Adrenal gland (tissue), 12 donors: ENCODE measurements around the gene SLC18A2. TPM values are rescaled to one million over a fixed set of nuclear protein-coding genes. Genes with fewer than 3 reads are reported as not detected.
"Not testable (repeated sequence)": the region's sequence is repeated elsewhere in the genome, so short reads cannot be mapped to it uniquely, and the experiment has no call there.

Experiments used
- DNase-seq, 7 donors: peaks; one replicate each; pipeline ENCODE4 v3.0.0-alpha.2; 2019 to 2020
- H3K27ac ChIP-seq, 5 donors: fragments of 200-600 bp; sonication (generic) in 4 of 5; 1 replicate in 3 of 5; 2 replicates in 2 of 5; pipeline versions ENCODE4 v1.5.1 to v1.8.0; 2016 to 2020; ENCODE audit warnings: mild to moderate bottlenecking in 1 of 5
- H3K27me3 ChIP-seq: fragments of 200-600 bp; 2 replicates; pipeline ENCODE4 v1.8.0; 2021
- H3K36me3 ChIP-seq, 2 donors: fragments of 200-600 bp; replicated peaks in 1 of 2; 1 replicate in 1 of 2; 2 replicates in 1 of 2; pipeline versions ENCODE4 v1.5.1 to v1.8.0; 2018 to 2022
- H3K4me1 ChIP-seq, 2 donors: fragments of 200-600 bp; replicated peaks in 1 of 2; 1 replicate in 1 of 2; 2 replicates in 1 of 2; pipeline versions ENCODE4 v1.5.1 to v1.8.0; 2018 to 2021
- H3K4me3 ChIP-seq, 4 donors: fragments of 200-600 bp; sonication (generic) in 3 of 4; one replicate each; pipeline ENCODE4 v1.5.1; 2016 to 2018
- H3K9me3 ChIP-seq, 3 donors: fragments of 200-600 bp; sonication (generic) in 1 of 3; replicated peaks in 1 of 3; 1 replicate in 2 of 3; 2 replicates in 1 of 3; pipeline versions ENCODE4 v1.5.1 to v1.8.0; 2016 to 2021
- CTCF ChIP-seq, 6 experiments: fragments of 450-650 bp in 4 of 6; fragments of 200-600 bp in 2 of 6; sonication (generic) in 1 of 6; IDR thresholded peaks; 1 replicate in 5 of 6; 2 replicates in 1 of 6; pipeline versions ENCODE4 v1.5.1 to v1.8.0; 2016 to 2021; ENCODE audit warnings: antibody characterized with exemption in 6 of 6, mild to moderate bottlenecking in 2 of 6, moderate library complexity in 1 of 6
- POLR2A ChIP-seq, 2 donors: fragments of 450-650 bp; IDR thresholded peaks; one replicate each; pipeline ENCODE4 v1.6.1; 2017; ENCODE audit warnings: antibody characterized with exemption in 2 of 2, mild to moderate bottlenecking in 2 of 2, moderate library complexity in 1 of 2
- WGBS, 4 donors: extraction: QIAGEN DNeasy Blood & Tissue Kit in 2 of 4; methylation state at CpG; one replicate each; pipeline versions ENCODE4 v1.1.5 to v1.1.7; 2013 to 2017; 5-methylcytosine and 5-hydroxymethylcytosine counted together
- intact Hi-C, 2 donors: fragments of 100-400 bp; cut with DNase I; formaldehyde crosslinking; loops; one replicate each; pipeline versions ENCODE4 v1.14.1 to v1.15.0; 2022 to 2023
- polyA plus RNA-seq, 3 donors: library from polyadenylated mRNA; stranded (reverse); fragments of 200-250 nt in 2 of 3; fragments of 350-450 nt in 1 of 3; fragmentation: Illumina TruSeq in 1 of 3; extraction: RNeasy Lipid Tissue Mini Kit (QIAGEN cat#74804) in 1 of 3; gene quantifications; one replicate each; pipeline ENCODE4 v1.2.3, GENCODE V29; 2013 to 2014
- total RNA-seq, 9 donors: library from RNA; depleted of rRNA in 4 of 9; stranded (reverse); fragments of >200 nt in 4 of 9; fragments of 120-200 nt in 1 of 9; fragmentation: NEBNext Ultra II Directional in 1 of 9; extraction: Animal tissue kit (Norgen Biotek cat#: 25700) in 1 of 9; gene quantifications; one replicate each; pipeline versions ENCODE4 v1.1.0 to v1.2.4, GENCODE V29; 2013 to 2023
- donor health status: healthy with polysubstance abuse.
- donor health status: Bipolar disorder and iron deficiency.
- donor health status: DM: yes; HTN: yes; CAD: no.
- donor health status: DM: no; HTN: no; CAD: no.
- donor health status: DM: no; HTN: no; CAD: no.
- donor health status: DM: yes; HTN: yes; CAD: no.

Gene SLC18A2
- total and polyA plus RNA-seq, 12 donors: 0.04 to 16.6 (median 4.2) TPM; not detected in 2

GRCh38 chr10:117223693-117224430 is 17.1 kb upstream of the SLC18A2 start:
- Histone ChIP-seq H3K4me3 (no peak overlapping the region), H3K27me3 (no peaks in the 10 kb centered on the region), H3K36me3 (no peaks in the 10 kb centered on the region), H3K27ac (no peak overlapping the region), H3K9me3 (no peaks in the 10 kb centered on the region), H3K4me1 (no peaks in the 10 kb centered on the region)
- intact Hi-C loops: no loop called here
- 80 to 85% (median 82%) methylated on average over 7 of the region's 7 CpGs for WGBS, 4 donors
- TF ChIP-seq CTCF (IDR thresholded peaks at IDR 0.05) (no peak), POLR2A (IDR thresholded peaks at IDR 0.05) (no peak)
- DNase-seq: no peak

DNA sequence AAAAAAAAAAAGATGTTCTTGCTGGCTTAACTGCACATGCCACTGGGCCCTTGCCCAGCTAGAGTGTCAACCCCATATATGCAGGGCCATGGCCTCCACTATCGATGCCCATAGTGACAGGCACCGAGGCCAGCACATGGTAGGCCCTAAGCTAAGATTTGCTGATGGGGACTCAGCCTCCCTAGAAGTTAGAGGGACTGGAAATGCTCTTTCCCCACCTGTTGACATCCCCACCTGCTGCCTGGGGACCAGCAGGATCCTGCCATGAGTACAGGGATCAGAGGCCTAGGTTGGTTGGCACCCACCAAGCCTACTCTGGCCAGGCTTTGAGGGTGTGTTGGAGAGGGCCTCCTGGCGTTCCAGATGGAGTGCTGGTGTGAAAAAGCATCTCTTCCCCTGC is 16.0 kb upstream of the SLC18A2 start:
- Histone ChIP-seq H3K4me1 (no peaks in the 10 kb centered on the region), H3K9me3 (no peaks in the 10 kb centered on the region), H3K4me3 (no peak overlapping the region), H3K27me3 (no peaks in the 10 kb centered on the region), H3K27ac (no peak overlapping the region), H3K36me3 (no peaks in the 10 kb centered on the region)
- no peak for DNase-seq
- no peak for TF ChIP-seq POLR2A (IDR thresholded peaks at IDR 0.05)
- WGBS, 4 donors: 75 to 90% (median 78%) methylated on average over 1 to 3 of the region's 3 CpGs
- intact Hi-C loops: no loop called here

GRCh38 chr10:117226813-117227451 is 14.0 kb upstream of the SLC18A2 start:
- peak in 5 of 6 experiments; percentile 13 to 53 (median 41) for TF ChIP-seq CTCF (IDR thresholded peaks at IDR 0.05)
- no peak for TF ChIP-seq POLR2A (IDR thresholded peaks at IDR 0.05)
- DNase-seq: peak in 6 of 7 donors; percentile 22 to 71 (median 34)
- WGBS, 4 donors: 25 to 31% (median 29%) methylated on average over 10 of the region's 10 CpGs
- no peaks in the 10 kb centered on the region for H3K4me1 ChIP-seq
- no peaks in the 10 kb centered on the region for H3K27me3 ChIP-seq
- intact Hi-C loops: no loop called here
- no peak overlapping the region for H3K4me3 ChIP-seq
- no peaks in the 10 kb centered on the region for H3K9me3 ChIP-seq
- H3K27ac ChIP-seq: no peak overlapping the region
- no peaks in the 10 kb centered on the region for H3K36me3 ChIP-seq

DNA sequence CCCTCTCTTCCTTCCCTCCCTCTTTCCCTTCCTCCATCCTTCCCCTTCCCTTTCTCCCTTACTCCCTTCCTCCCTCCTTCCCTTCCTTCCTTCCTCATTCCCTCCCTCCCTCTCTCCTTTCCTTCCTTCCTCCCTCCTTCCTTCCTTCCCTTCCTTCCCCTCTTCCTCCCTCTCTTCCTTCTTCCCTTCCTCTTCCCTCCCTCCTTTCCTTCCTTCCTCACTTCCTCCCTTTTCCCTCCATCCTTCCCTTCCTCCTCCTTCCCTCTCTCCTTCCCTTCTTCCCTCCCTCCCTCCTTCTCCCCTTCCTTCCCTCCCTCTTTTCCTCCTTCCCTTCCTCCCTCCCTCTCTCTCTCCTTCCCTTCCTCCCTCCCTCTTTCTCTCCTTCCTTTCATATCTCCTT is 12.7 kb upstream of the SLC18A2 start:
- no peak overlapping the region for H3K27ac ChIP-seq
- intact Hi-C loops: no loop called here
- no peaks in the 10 kb centered on the region for H3K4me1 ChIP-seq
- TF ChIP-seq POLR2A (IDR thresholded peaks at IDR 0.05) (no peak), CTCF (IDR thresholded peaks at IDR 0.05) (no peak)
- no peak for DNase-seq
- H3K27me3 ChIP-seq: no peaks in the 10 kb centered on the region
- H3K9me3 ChIP-seq: no peaks in the 10 kb centered on the region
- no peaks in the 10 kb centered on the region for H3K36me3 ChIP-seq
- no peak overlapping the region for H3K4me3 ChIP-seq

DNA sequence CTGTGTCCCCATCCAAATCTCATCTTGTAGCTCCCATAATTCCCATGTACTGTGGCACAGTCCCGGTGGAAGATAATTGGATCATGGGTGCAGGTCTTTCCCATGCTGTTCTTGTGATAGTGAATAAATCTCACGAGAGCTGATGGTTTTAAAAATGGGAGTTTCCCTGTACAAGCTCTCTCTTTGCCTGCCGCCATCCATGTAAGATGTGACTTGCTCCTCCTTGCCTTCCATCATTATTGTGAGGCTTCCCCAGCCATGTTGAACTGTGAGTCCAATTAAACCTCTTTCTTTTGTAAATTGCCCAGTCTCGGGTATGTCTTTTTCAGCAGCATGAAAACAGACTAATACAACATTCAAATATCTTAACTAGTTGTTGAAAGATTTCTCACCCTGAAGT is 10.8 kb upstream of the SLC18A2 start:
- H3K4me3 ChIP-seq, H3K36me3 ChIP-seq, DNase-seq, H3K27me3 ChIP-seq, H3K9me3 ChIP-seq, intact Hi-C loops, H3K4me1 ChIP-seq, H3K27ac ChIP-seq: not testable (repeated sequence)
- WGBS, 4 donors: 85 to 94% (median 88%) methylated on average over 4 of the region's 4 CpGs
